ENCODE data around the gene RNU6-7.

DNA sequence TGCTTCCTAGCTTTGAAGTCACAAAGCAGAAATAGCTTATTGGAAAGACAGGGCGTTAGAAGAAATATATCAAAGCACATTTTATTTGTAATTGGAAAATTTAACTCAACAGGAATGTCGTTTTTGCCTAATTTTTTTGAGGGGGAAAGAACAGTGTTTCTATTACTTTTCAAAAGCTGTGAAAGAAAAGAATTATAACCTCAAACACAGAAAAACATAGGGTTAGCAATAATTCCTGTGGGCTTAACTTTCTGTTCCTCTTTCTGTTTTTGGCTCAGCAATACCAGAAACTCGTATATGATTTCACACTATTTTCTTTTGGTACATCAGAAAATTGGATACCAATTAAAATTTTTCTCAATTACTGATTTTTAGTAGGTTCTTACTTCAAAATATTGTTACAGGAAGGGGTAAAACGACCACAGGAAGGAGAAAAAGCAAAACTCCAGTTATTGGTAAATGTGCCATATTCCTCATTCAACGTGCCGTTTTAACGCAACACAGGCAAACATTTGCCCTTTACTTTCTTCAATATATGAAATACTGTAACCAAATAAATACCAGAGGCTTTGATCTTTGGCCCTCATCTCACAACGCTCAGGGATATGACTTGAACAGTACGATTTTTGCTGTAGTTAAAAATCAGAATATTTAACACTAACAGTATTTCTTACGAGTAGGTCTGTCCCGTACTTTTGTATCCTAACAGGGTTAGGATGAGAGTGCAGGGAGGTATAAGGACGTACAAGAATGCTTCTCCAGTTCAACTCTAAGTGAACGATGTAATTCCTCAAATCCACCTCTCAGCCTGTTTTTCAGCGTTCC, 1.3 kb upstream of the RNU6-7 start:
- no peak for TF ChIP-seq CTCF (IDR thresholded peaks at IDR 0.05)
- TF ChIP-seq EP300 (IDR thresholded peaks at IDR 0.05): no peak
- no peak for TF ChIP-seq POLR2A (IDR thresholded peaks at IDR 0.05; ENCODE audit: low read depth)
